ENCODE measurements around the gene EFCAB14.
A peak's percentile ranks its signal among the peaks of the same experiment; 100 is the strongest.
"Not testable (repeated sequence)": the region's sequence is repeated elsewhere in the genome, so short reads cannot be mapped to it uniquely, and the experiment has no call there.

The EFCAB14 gene

DNA sequence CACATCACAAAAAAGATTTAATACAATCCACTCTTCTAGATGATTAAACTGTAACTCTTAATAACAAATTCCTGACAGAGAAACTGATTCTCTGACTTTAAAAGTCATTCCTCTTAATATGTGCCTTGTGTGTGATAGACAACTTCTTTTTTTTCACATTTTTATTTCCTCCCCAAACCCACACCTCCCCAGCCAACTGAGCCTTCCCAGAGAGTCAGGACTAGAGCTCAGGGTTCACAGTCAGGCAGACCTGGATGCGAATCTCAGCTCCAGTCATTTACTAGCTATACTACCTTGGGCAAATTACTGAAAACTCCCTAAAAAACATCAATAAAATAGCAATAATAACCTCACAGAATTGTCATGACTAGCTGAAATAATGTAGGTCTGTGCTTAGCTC, 64.9 kb downstream of the EFCAB14 start:
- no peak for DNase-seq (ENCODE audit: low spot score)

- peak; percentile 21 for DNase-seq (ENCODE audit: low spot score)
Measured at GRCh38 chr1:46653405-46653958, 65.4 kb downstream of the EFCAB14 start.

GRCh38 chr1:46652321-46653100, 66.4 kb downstream of the EFCAB14 start:
- no peak for DNase-seq (ENCODE audit: low spot score)

DNA sequence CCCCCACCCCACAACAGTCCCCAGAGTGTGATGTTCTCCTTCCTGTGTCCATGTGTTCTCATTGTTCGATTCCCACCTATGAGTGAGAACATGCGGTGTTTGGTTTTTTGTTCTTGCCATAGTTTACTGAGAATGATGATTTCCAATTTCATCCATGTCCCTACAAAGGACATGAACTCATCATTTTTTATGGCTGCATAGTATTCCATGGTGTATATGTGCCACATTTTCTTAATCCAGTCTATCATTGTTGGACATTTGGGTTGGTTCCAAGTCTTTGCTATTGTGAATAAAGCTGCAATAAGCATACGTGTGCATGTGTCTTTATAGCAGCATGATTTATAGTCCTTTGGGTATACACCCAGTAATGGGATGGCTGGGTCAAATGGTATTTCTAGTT, 67.8 kb downstream of the EFCAB14 start:
- not testable (repeated sequence) for DNase-seq (ENCODE audit: low spot score)

DNA sequence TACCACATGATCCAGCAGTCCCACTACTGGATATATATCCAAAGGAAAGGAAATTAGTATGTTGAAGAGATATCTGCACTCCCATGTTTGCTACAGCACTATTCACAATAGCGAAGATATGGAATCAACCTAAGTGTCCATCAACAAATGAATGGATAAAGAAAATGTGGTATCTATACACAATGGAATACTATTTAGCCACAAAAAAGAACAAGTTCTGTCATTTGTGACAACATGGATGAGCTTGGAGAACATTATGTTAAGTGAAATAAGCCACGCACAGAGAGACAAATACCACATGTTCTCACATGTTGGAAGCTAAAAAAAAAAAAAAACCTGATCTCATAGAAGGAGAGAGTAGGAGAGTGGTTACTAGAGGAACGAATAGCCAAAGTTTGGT, 68.4 kb downstream of the EFCAB14 start:
- DNase-seq (ENCODE audit: low spot score): no peak

GRCh38 chr1:46649764-46650163, 69.2 kb downstream of the EFCAB14 start:
- DNase-seq (ENCODE audit: low spot score): no peak

GRCh38 chr1:46647611-46648010, 71.3 kb downstream of the EFCAB14 start:
- DNase-seq (ENCODE audit: low spot score): no peak

DNA sequence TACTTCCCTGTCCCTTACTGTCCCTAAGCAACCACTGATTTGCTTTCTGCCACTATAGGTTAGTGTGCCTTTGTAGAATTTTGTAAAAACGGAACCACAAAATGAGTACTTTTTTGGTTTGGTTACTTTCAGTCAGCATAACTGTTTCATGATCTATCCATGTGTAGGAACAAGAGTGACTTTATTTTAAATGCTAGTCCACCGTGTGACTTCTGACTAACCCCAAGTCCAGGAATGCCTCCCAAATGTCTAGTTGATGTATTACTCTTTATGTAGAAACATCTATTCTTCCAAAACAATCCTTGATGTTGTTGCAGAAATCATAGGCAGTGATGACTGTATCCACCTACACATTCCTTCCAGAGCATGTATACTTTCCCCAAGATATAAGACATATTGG, 72.1 kb downstream of the EFCAB14 start:
- DNase-seq (ENCODE audit: low spot score): no peak

GRCh38 chr1:46646331-46646730, 72.6 kb downstream of the EFCAB14 start:
- DNase-seq (ENCODE audit: low spot score): no peak

- DNase-seq (ENCODE audit: low spot score): no peak
Measured at GRCh38 chr1:46645815-46646214, 73.1 kb downstream of the EFCAB14 start.

GRCh38 chr1:46643368-46643775, 75.5 kb downstream of the EFCAB14 start:
- DNase-seq (ENCODE audit: low spot score): no peak

- no peak for DNase-seq (ENCODE audit: low spot score)
Measured at GRCh38 chr1:46642115-46642680, 76.7 kb downstream of the EFCAB14 start.

DNA sequence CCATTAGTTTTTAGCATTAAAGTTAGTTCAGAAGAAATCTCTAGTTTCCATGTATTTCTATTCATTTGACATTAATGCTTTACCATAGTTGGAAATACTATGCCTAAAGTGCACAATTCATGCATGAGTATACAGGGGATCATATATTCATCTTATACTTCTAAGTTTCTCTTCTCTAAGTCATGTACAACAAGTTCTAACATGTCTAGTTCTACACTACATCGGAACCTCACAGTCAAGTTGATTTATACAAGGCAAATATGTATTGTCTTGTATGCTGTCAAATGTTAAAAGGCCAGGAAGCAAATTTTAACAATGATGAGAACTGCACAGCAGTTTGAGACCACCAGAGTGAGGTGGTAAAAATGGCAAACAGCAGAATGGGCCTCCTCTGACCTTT, 79.4 kb downstream of the EFCAB14 start:
- no peak for DNase-seq (ENCODE audit: low spot score)

DNA sequence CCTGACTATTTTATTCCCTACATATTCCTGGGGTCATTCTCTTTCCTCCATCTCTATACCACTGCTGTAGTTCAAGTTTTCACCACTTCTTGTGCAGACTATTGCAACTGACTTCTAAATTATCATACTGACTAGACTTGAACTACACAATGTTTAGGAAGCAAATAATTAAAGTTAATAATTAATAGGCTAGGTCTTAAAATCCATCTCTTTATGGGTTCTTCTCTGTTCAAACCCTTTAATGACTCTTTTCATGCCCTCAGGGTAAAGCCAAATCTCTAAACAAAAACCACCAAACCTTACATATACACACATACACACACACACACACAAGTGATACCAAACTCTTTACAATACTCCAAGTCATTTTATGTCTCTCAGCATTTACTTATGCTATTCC, 80.0 kb downstream of the EFCAB14 start:
- no peak for DNase-seq (ENCODE audit: low spot score)

GRCh38 chr1:46637444-46638083, 81.3 kb downstream of the EFCAB14 start:
- DNase-seq (ENCODE audit: low spot score): no peak

GRCh38 chr1:46635205-46635604, 83.7 kb downstream of the EFCAB14 start:
- DNase-seq (ENCODE audit: low spot score): no peak

DNA sequence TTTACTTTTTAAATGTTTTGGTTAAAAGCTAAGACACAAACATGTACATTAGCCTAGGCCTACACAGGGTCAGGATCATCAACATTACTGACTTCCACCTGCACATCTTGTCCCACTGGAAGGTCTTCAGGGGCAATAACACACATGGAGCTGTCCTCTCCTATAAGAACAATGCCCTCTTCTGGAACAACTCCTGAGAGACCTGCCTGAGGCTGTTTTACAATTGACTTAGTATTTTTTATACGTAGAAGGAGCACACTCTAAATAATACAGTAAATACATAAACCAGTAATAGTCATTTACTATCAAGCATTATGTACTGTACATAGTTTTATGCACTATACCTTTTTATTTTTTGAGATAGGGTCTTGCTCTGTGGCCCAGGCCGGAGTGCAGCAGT, 88.2 kb downstream of the EFCAB14 start:
- no peak for DNase-seq (ENCODE audit: low spot score)

Measured in putamen (tissue), 1 donor.